Esophagus muscularis mucosa (tissue), 3 donors: ENCODE data around the gene TMEM150B.
A peak's percentile ranks its signal among the peaks of the same experiment; 100 is the strongest.

Experiments used
- CTCF ChIP-seq, 3 experiments: fragments of 200-600 bp in 2 of 3; fragments of 450-650 bp in 1 of 3; sonication (generic) in 2 of 3; IDR thresholded peaks; one replicate each; pipeline ENCODE4 v1.5.1; 2017 to 2019; ENCODE audit warnings: antibody characterized with exemption in 3 of 3, mild to moderate bottlenecking in 2 of 3, moderate library complexity in 1 of 3
- POLR2A ChIP-seq: fragments of 450-650 bp; IDR thresholded peaks from one replicate; pipeline ENCODE4 v1.6.1; 2017; ENCODE audit warnings: antibody characterized with exemption, moderate library complexity, mild to moderate bottlenecking, low read depth
- POLR2AphosphoS5 ChIP-seq, 2 donors: sonication (generic); formaldehyde crosslinking; IDR thresholded peaks; one replicate each; pipeline ENCODE4 v1.6.1; 2017; ENCODE audit warnings: antibody characterized with exemption in 2 of 2

- TF ChIP-seq CTCF (IDR thresholded peaks at IDR 0.05) (peak in 1 of 3 experiments; percentile 3), POLR2AphosphoS5 (IDR thresholded peaks at IDR 0.05) (no peak), POLR2A (no peak)
Measured at GRCh38 chr19:55340784-55341147, 15.6 kb upstream of the TMEM150B start.
